Measurements from ENCODE around the gene KSR2. TPM values are rescaled to one million over a fixed set of nuclear protein-coding genes. Genes with fewer than 3 reads are reported as not detected.

Gene KSR2
- total RNA-seq, 1 donor from 2014 or later, result 0.47 TPM

DNA sequence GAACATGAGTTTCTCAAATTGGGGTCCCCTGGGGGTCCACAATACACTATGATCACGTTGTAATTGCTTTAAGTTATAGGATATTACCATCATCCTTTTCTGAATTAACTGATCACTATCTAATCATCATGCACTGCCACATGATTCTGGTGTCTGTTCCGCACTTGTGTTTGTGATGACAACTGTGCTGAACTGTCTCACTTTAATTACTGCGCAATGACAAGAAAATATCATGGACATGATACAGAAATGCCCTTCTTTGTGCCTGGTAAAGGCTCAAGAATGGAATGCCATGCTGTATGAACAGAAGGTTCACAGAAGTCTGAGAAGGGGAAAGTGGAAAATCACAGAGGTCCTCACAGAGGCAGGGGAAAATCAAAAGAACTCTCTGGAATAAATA, 541.6 kb downstream of the KSR2 start:
- DNase-seq, result no peak
- TF ChIP-seq, protein P1, sequence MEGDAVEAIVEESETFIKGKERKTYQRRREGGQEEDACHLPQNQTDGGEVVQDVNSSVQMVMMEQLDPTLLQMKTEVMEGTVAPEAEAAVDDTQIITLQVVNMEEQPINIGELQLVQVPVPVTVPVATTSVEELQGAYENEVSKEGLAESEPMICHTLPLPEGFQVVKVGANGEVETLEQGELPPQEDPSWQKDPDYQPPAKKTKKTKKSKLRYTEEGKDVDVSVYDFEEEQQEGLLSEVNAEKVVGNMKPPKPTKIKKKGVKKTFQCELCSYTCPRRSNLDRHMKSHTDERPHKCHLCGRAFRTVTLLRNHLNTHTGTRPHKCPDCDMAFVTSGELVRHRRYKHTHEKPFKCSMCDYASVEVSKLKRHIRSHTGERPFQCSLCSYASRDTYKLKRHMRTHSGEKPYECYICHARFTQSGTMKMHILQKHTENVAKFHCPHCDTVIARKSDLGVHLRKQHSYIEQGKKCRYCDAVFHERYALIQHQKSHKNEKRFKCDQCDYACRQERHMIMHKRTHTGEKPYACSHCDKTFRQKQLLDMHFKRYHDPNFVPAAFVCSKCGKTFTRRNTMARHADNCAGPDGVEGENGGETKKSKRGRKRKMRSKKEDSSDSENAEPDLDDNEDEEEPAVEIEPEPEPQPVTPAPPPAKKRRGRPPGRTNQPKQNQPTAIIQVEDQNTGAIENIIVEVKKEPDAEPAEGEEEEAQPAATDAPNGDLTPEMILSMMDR (IDR thresholded peaks at IDR 0.05; ENCODE audit: partially characterized antibody, unreplicated experiment), result no peak
- no peaks in the 10 kb centered on the region for H3K9me3 Mint-ChIP-seq (ENCODE audit: unreplicated experiment)
- no peak overlapping the region for H3K27ac Mint-ChIP-seq (ENCODE audit: unreplicated experiment)
- H3K4me3 Mint-ChIP-seq (ENCODE audit: unreplicated experiment), result no peak overlapping the region
- H3K4me1 Mint-ChIP-seq (ENCODE audit: low read depth, unreplicated experiment), result no peaks in the 10 kb centered on the region
- no peaks in the 10 kb centered on the region for H3K36me3 Mint-ChIP-seq (ENCODE audit: unreplicated experiment)
- H3K27me3 Mint-ChIP-seq (ENCODE audit: unreplicated experiment), result peaks cover 3% of the 10 kb centered on the region

DNA sequence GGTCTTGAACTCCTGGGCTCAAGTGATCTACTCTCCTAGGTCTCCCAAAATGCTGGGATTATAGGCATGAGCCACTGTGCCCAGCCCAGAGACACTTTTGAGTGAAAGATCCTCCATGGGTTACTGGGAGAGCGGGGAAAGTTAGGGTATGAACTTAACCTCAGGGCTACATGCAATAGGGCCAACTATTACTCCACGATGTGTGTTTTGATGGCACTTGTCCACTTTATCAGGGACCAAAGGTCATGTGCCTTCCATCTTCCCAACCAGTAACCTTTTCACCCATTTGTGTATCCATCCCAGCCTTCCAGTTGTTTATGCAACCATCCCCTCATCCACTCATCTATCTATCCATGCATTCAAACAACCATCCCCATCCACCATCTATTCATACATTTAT, 546.8 kb downstream of the KSR2 start:
- no peaks in the 10 kb centered on the region for H3K9me3 Mint-ChIP-seq (ENCODE audit: unreplicated experiment)
- H3K36me3 Mint-ChIP-seq (ENCODE audit: unreplicated experiment), result no peaks in the 10 kb centered on the region
- DNase-seq, result no peak
- no peak overlapping the region for H3K27ac Mint-ChIP-seq (ENCODE audit: unreplicated experiment)
- H3K27me3 Mint-ChIP-seq (ENCODE audit: unreplicated experiment), result peaks cover 3% of the 10 kb centered on the region
- TF ChIP-seq, protein P1 (IDR thresholded peaks at IDR 0.05; ENCODE audit: partially characterized antibody, unreplicated experiment), result no peak
- H3K4me1 Mint-ChIP-seq (ENCODE audit: low read depth, unreplicated experiment), result no peaks in the 10 kb centered on the region
- H3K4me3 Mint-ChIP-seq (ENCODE audit: unreplicated experiment), result no peak overlapping the region

DNA sequence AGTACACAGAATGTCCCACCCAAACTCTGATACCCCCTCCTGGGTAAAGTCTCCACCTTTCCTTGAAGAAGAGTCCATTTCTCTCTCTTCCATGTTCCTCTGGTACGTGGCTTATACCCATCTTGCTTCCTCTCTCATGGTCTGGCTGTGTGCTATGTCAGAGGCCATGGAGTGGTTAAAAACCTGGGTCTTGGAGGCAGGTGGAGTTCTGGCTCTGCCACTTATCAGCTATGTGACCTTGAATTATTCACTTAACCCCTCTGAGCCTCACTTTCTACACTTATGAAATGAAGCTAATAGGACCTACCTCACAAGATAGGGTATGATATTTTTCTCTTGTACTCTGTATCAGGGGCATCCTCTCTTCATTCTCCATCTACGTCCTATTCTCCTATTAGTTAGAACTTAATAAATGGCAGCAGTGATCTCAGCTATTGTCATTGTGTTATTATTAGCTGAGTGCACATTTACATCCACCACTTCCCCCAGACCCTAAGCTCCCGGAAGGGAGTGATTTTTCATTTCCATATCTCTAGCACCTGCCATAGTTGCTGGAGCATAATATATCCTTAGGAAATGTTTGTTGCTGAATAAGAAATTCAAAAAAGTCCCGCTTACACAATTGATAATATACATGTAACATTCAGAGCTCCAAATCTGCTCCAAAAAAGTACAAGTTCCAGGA, 547.6 kb downstream of the KSR2 start:
- DNase-seq, result no peak
- TF ChIP-seq, protein P1 (IDR thresholded peaks at IDR 0.05; ENCODE audit: partially characterized antibody, unreplicated experiment), result no peak
- H3K9me3 Mint-ChIP-seq (ENCODE audit: unreplicated experiment), result no peaks in the 10 kb centered on the region
- peaks cover 3% of the 10 kb centered on the region for H3K27me3 Mint-ChIP-seq (ENCODE audit: unreplicated experiment)
- no peak overlapping the region for H3K27ac Mint-ChIP-seq (ENCODE audit: unreplicated experiment)
- no peaks in the 10 kb centered on the region for H3K36me3 Mint-ChIP-seq (ENCODE audit: unreplicated experiment)
- no peak overlapping the region for H3K4me3 Mint-ChIP-seq (ENCODE audit: unreplicated experiment)
- H3K4me1 Mint-ChIP-seq (ENCODE audit: low read depth, unreplicated experiment), result no peaks in the 10 kb centered on the region

DNA sequence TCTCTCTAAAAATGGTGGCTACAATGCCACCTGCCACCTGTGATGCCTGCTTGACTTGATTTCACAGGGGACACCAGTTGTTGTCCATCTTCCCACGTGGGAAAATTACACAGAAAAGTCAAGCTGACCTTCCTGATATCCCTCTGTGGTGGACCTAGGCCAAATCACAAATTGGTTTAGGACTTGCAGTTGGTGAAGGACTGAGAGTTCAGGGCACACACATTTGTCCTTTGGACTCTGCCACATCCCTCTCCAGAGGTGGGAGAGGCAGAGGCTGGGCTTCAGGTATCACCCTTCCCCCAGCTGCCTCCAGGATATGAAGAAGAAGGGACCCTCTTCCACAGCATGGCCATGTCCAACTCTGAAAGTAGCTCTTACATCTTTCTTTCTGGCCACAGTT, 551.8 kb downstream of the KSR2 start:
- Mint-ChIP-seq H3K36me3 (ENCODE audit: unreplicated experiment) (no peaks in the 10 kb centered on the region), H3K4me1 (ENCODE audit: low read depth, unreplicated experiment) (no peaks in the 10 kb centered on the region), H3K27me3 (ENCODE audit: unreplicated experiment) (no peaks in the 10 kb centered on the region), H3K27ac (ENCODE audit: unreplicated experiment) (no peak overlapping the region), H3K4me3 (ENCODE audit: unreplicated experiment) (no peak overlapping the region), H3K9me3 (ENCODE audit: unreplicated experiment) (no peaks in the 10 kb centered on the region)
- DNase-seq, result no peak
- TF ChIP-seq, protein P1 (IDR thresholded peaks at IDR 0.05; ENCODE audit: partially characterized antibody, unreplicated experiment), result no peak

DNA sequence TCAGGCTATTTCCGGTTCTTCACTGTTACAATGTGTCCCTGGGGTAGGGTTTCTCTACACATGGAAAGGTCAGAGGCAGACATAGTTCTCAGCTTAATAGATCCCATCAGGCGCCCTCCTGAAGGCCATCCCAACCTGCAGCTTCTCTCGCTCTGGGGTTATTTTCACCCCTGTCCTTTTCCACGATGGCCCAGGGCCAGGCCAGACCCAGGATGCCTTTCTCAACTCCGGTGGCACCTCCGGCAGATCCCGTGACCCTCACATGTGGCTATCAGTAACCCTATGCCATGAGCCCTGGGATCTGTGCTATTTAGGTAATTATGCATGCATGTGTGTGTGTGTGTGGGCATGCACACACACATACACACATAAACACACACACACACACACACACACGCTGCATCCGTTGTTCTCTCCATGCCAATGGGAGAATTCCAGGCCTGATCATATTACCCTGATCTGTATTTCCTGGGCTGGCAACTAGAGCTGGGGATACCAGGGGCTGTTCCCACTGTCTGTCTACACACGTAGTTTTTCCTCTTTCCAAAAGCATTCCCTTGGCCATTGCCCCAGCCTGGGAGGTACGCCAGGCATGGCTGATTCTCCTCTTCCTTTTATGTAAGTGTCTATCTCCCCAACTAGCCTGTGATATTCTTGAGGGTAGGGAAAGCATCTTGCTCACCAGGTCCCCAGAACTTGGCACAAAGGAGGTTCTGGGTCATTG, 556.2 kb downstream of the KSR2 start:
- Mint-ChIP-seq H3K27me3 (ENCODE audit: unreplicated experiment) (peaks cover under 1% of the 10 kb centered on the region), H3K4me1 (ENCODE audit: low read depth, unreplicated experiment) (no peaks in the 10 kb centered on the region), H3K4me3 (ENCODE audit: unreplicated experiment) (no peak overlapping the region), H3K27ac (ENCODE audit: unreplicated experiment) (no peak overlapping the region), H3K36me3 (ENCODE audit: unreplicated experiment) (no peaks in the 10 kb centered on the region), H3K9me3 (ENCODE audit: unreplicated experiment) (no peaks in the 10 kb centered on the region)
- TF ChIP-seq, protein P1 (IDR thresholded peaks at IDR 0.05; ENCODE audit: partially characterized antibody, unreplicated experiment), result no peak
- no peak for DNase-seq
